ENCODE results near the gene PHF24.
"Not testable (repeated sequence)": the region's sequence is repeated elsewhere in the genome, so short reads cannot be mapped to it uniquely, and the experiment has no call there.

The PHF24 gene

GRCh38 chr9:35002623-35003022 lies 44.5 kb downstream of the PHF24 start:
- CTCF ChIA-PET = interaction anchor here (1.1 to 1.6 kb wide), 4 partner anchors 18 to 105 kb away, joined by 3 to 5 read pairs (median 4); no protein-coding TSS in a partner anchor
- no peak overlapping the region for H3K4me3 ChIP-seq (ENCODE audit: control insufficient read depth in 1 of 7, extremely low read depth in 1 of 7, insufficient read depth in 4 of 7, low read depth in 2 of 7, low read length in 6 of 7)
- no peak overlapping the region for H3K27ac ChIP-seq (ENCODE audit: insufficient read depth in 1 of 2, low read depth in 1 of 2, low read length in 2 of 2, poor library complexity in 1 of 2, severe bottlenecking in 2 of 2)
- POLR2A ChIA-PET = no interaction called here
- no peaks in the 10 kb centered on the region for H3K4me1 ChIP-seq (ENCODE audit: control extremely low read depth in 1 of 4, control insufficient read depth in 4 of 4, insufficient read depth in 4 of 4, low read length in 3 of 4)
- H3K36me3 ChIP-seq (ENCODE audit: control insufficient read depth in 4 of 4, insufficient read depth in 4 of 4, low read length in 3 of 4) = no peaks in the 10 kb centered on the region
- no peak for DNase-seq
- no peaks in the 10 kb centered on the region for H3K27me3 ChIP-seq (replicated peaks in 2 of 5; ENCODE audit: control insufficient read depth in 4 of 5, insufficient read depth in 5 of 5, low read length in 4 of 5)
- no peaks in the 10 kb centered on the region for H3K9me3 ChIP-seq (ENCODE audit: control extremely low read depth in 1 of 5, control insufficient read depth in 4 of 5, insufficient read depth in 2 of 5, low read depth in 1 of 5, low read length in 4 of 5)

GRCh38 chr9:35004299-35004698 lies 46.2 kb downstream of the PHF24 start:
- POLR2A ChIA-PET; H3K27ac ChIP-seq (ENCODE audit: insufficient read depth in 1 of 2, low read depth in 1 of 2, low read length in 2 of 2, poor library complexity in 1 of 2, severe bottlenecking in 2 of 2); CTCF ChIA-PET; H3K36me3 ChIP-seq (ENCODE audit: control insufficient read depth in 4 of 4, insufficient read depth in 4 of 4, low read length in 3 of 4); H3K27me3 ChIP-seq (replicated peaks in 2 of 5; ENCODE audit: control insufficient read depth in 4 of 5, insufficient read depth in 5 of 5, low read length in 4 of 5); DNase-seq; H3K4me3 ChIP-seq (ENCODE audit: control insufficient read depth in 1 of 7, extremely low read depth in 1 of 7, insufficient read depth in 4 of 7, low read depth in 2 of 7, low read length in 6 of 7); H3K4me1 ChIP-seq (ENCODE audit: control extremely low read depth in 1 of 4, control insufficient read depth in 4 of 4, insufficient read depth in 4 of 4, low read length in 3 of 4); H3K9me3 ChIP-seq (ENCODE audit: control extremely low read depth in 1 of 5, control insufficient read depth in 4 of 5, insufficient read depth in 2 of 5, low read depth in 1 of 5, low read length in 4 of 5): not testable (repeated sequence)
- 90% methylated on average over 12 of the region's 14 CpGs for WGBS (ENCODE audit: insufficient coverage)

GRCh38 chr9:35010351-35010958 lies 52.4 kb downstream of the PHF24 start:
- Histone ChIP-seq H3K4me1 (ENCODE audit: control extremely low read depth in 1 of 4, control insufficient read depth in 4 of 4, insufficient read depth in 4 of 4, low read length in 3 of 4) (no peaks in the 10 kb centered on the region), H3K27me3 (replicated peaks in 2 of 5; ENCODE audit: control insufficient read depth in 4 of 5, insufficient read depth in 5 of 5, low read length in 4 of 5) (no peaks in the 10 kb centered on the region), H3K9me3 (ENCODE audit: control extremely low read depth in 1 of 5, control insufficient read depth in 4 of 5, insufficient read depth in 2 of 5, low read depth in 1 of 5, low read length in 4 of 5) (peaks cover 3 to 14% (median 6%) of the 10 kb centered on the region in 5 experiments), H3K36me3 (ENCODE audit: control insufficient read depth in 4 of 4, insufficient read depth in 4 of 4, low read length in 3 of 4) (peaks cover 0 to 3% (median 0%) of the 10 kb centered on the region in 4 experiments), H3K4me3 (ENCODE audit: control insufficient read depth in 1 of 7, extremely low read depth in 1 of 7, insufficient read depth in 4 of 7, low read depth in 2 of 7, low read length in 6 of 7) (no peak overlapping the region), H3K27ac (ENCODE audit: insufficient read depth in 1 of 2, low read depth in 1 of 2, low read length in 2 of 2, poor library complexity in 1 of 2, severe bottlenecking in 2 of 2) (no peak overlapping the region)
- WGBS (ENCODE audit: insufficient coverage) = 90% methylated on average over 3 of the region's 3 CpGs
- ChIA-PET POLR2A (no interaction called here), CTCF (interaction anchor here (1.1 kb wide), 1 partner anchor 18 kb away, joined by 3 read pairs; no protein-coding TSS in a partner anchor)
- DNase-seq = no peak

GRCh38 chr9:35014517-35014916 lies 56.4 kb downstream of the PHF24 start:
- Histone ChIP-seq H3K4me1 (ENCODE audit: control extremely low read depth in 1 of 4, control insufficient read depth in 4 of 4, insufficient read depth in 4 of 4, low read length in 3 of 4) (no peaks in the 10 kb centered on the region), H3K36me3 (ENCODE audit: control insufficient read depth in 4 of 4, insufficient read depth in 4 of 4, low read length in 3 of 4) (peaks cover 0 to 2% (median 0%) of the 10 kb centered on the region in 4 experiments), H3K27me3 (replicated peaks in 2 of 5; ENCODE audit: control insufficient read depth in 4 of 5, insufficient read depth in 5 of 5, low read length in 4 of 5) (no peaks in the 10 kb centered on the region), H3K27ac (ENCODE audit: insufficient read depth in 1 of 2, low read depth in 1 of 2, low read length in 2 of 2, poor library complexity in 1 of 2, severe bottlenecking in 2 of 2) (no peak overlapping the region), H3K9me3 (ENCODE audit: control extremely low read depth in 1 of 5, control insufficient read depth in 4 of 5, insufficient read depth in 2 of 5, low read depth in 1 of 5, low read length in 4 of 5) (peaks cover 3 to 14% (median 6%) of the 10 kb centered on the region in 5 experiments), H3K4me3 (ENCODE audit: control insufficient read depth in 1 of 7, extremely low read depth in 1 of 7, insufficient read depth in 4 of 7, low read depth in 2 of 7, low read length in 6 of 7) (no peak overlapping the region)
- DNase-seq = no peak
- 0% methylated on average over 1 of the region's 2 CpGs for WGBS (ENCODE audit: insufficient coverage)
- ChIA-PET CTCF (interaction anchor here (0.6 kb wide), 1 partner anchor 17 kb away, joined by 3 read pairs; no protein-coding TSS in a partner anchor), POLR2A (no interaction called here)

GRCh38 chr9:35023443-35023842 lies 65.4 kb downstream of the PHF24 start:
- CTCF ChIA-PET; H3K27me3 ChIP-seq (replicated peaks in 2 of 5; ENCODE audit: control insufficient read depth in 4 of 5, insufficient read depth in 5 of 5, low read length in 4 of 5); H3K27ac ChIP-seq (ENCODE audit: insufficient read depth in 1 of 2, low read depth in 1 of 2, low read length in 2 of 2, poor library complexity in 1 of 2, severe bottlenecking in 2 of 2); H3K4me3 ChIP-seq (ENCODE audit: control insufficient read depth in 1 of 7, extremely low read depth in 1 of 7, insufficient read depth in 4 of 7, low read depth in 2 of 7, low read length in 6 of 7); H3K36me3 ChIP-seq (ENCODE audit: control insufficient read depth in 4 of 4, insufficient read depth in 4 of 4, low read length in 3 of 4); POLR2A ChIA-PET; H3K9me3 ChIP-seq (ENCODE audit: control extremely low read depth in 1 of 5, control insufficient read depth in 4 of 5, insufficient read depth in 2 of 5, low read depth in 1 of 5, low read length in 4 of 5): not testable (repeated sequence)
- WGBS (ENCODE audit: insufficient coverage) = 7% methylated on average over 4 of the region's 5 CpGs
- H3K4me1 ChIP-seq (ENCODE audit: control extremely low read depth in 1 of 4, control insufficient read depth in 4 of 4, insufficient read depth in 4 of 4, low read length in 3 of 4) = peaks cover 3 to 42% (median 11%) of the 10 kb centered on the region in 4 experiments
- peak; percentile 17 to 72 (median 62) for DNase-seq

DNA sequence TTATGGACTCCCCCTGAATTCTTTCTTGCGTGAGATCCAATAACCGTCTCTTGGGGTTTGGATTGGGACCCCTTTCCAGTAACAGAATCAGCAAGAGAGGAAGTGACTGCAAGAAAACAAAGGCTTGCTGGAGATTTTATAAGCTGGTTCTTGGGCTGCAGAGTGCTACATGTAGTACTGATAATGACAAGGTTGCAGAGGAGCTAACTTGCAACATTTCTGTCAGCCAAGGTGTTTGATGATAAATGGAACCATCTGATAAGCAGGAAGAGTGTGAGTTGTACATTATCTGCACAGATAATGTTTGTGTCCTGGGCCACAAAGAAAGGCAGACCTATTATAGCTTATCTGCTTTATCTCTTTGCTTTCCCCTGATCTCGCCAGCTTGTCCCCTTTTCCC lies 68.6 kb downstream of the PHF24 start:
- H3K27ac ChIP-seq (ENCODE audit: insufficient read depth in 1 of 2, low read depth in 1 of 2, low read length in 2 of 2, poor library complexity in 1 of 2, severe bottlenecking in 2 of 2) = peak overlapping the region in 1 of 2 experiments; percentile 9
- no peaks in the 10 kb centered on the region for H3K27me3 ChIP-seq (replicated peaks in 2 of 5; ENCODE audit: control insufficient read depth in 4 of 5, insufficient read depth in 5 of 5, low read length in 4 of 5)
- H3K36me3 ChIP-seq (ENCODE audit: control insufficient read depth in 4 of 4, insufficient read depth in 4 of 4, low read length in 3 of 4) = no peaks in the 10 kb centered on the region
- CTCF ChIA-PET = interaction anchor here (1.0 to 3.7 kb wide), 3 partner anchors 9 to 32 kb away, joined by 4 to 10 read pairs (median 4); no protein-coding TSS in a partner anchor
- H3K4me3 ChIP-seq (ENCODE audit: control insufficient read depth in 1 of 7, extremely low read depth in 1 of 7, insufficient read depth in 4 of 7, low read depth in 2 of 7, low read length in 6 of 7) = peak overlapping the region in 1 of 7 experiments; percentile 15
- H3K9me3 ChIP-seq (ENCODE audit: control extremely low read depth in 1 of 5, control insufficient read depth in 4 of 5, insufficient read depth in 2 of 5, low read depth in 1 of 5, low read length in 4 of 5) = no peaks in the 10 kb centered on the region
- WGBS (ENCODE audit: insufficient coverage) = 62% methylated on average over 3 of the region's 3 CpGs
- peaks cover 3 to 42% (median 11%) of the 10 kb centered on the region in 4 experiments for H3K4me1 ChIP-seq (ENCODE audit: control extremely low read depth in 1 of 4, control insufficient read depth in 4 of 4, insufficient read depth in 4 of 4, low read length in 3 of 4)
- peak in 2 of 3 donors; percentile 36 to 38 for DNase-seq
- POLR2A ChIA-PET = no interaction called here

DNA sequence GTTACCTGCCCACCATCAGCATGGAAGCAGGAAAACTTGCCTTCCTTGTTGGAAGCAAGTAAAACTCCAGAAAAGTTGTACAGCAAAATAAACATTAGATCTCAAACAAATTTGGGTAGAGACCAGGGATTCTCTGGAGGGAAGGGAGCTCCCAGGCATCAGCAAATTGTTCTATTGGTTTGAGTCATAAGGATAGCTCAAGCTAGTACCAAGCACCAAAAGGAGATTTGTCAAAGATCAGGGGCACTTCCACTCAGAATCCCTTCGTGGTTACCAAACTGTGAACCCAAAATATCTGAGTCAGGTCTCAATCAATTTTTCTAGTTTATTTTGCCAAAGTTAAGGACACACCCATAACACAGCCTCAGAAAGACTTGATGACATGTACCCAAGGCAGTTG lies 69.3 kb downstream of the PHF24 start:
- WGBS (ENCODE audit: insufficient coverage) = no CpG with 5 or more reads among the region's 1 CpG
- POLR2A ChIA-PET = no interaction called here

More for the DNA sequence above, 69.3 kb downstream of the PHF24 start:
- H3K9me3 ChIP-seq (ENCODE audit: control extremely low read depth in 1 of 5, control insufficient read depth in 4 of 5, insufficient read depth in 2 of 5, low read depth in 1 of 5, low read length in 4 of 5) = no peaks in the 10 kb centered on the region
- peaks cover 3 to 42% (median 11%) of the 10 kb centered on the region in 4 experiments for H3K4me1 ChIP-seq (ENCODE audit: control extremely low read depth in 1 of 4, control insufficient read depth in 4 of 4, insufficient read depth in 4 of 4, low read length in 3 of 4)
- no peak for DNase-seq
- no peaks in the 10 kb centered on the region for H3K36me3 ChIP-seq (ENCODE audit: control insufficient read depth in 4 of 4, insufficient read depth in 4 of 4, low read length in 3 of 4)
- no peak overlapping the region for H3K4me3 ChIP-seq (ENCODE audit: control insufficient read depth in 1 of 7, extremely low read depth in 1 of 7, insufficient read depth in 4 of 7, low read depth in 2 of 7, low read length in 6 of 7)
- H3K27ac ChIP-seq (ENCODE audit: insufficient read depth in 1 of 2, low read depth in 1 of 2, low read length in 2 of 2, poor library complexity in 1 of 2, severe bottlenecking in 2 of 2) = no peak overlapping the region
- CTCF ChIA-PET = interaction anchor here (1.0 to 3.7 kb wide), 3 partner anchors 8 to 33 kb away, joined by 4 to 10 read pairs (median 4); no protein-coding TSS in a partner anchor
- no peaks in the 10 kb centered on the region for H3K27me3 ChIP-seq (replicated peaks in 2 of 5; ENCODE audit: control insufficient read depth in 4 of 5, insufficient read depth in 5 of 5, low read length in 4 of 5)

Measured in common myeloid progenitor, CD34-positive (primary cell).